ENCODE measurements around the gene CENPC.

GRCh38 chr4:67437974-67438713, 107.2 kb downstream of the CENPC start:
- TF ChIP-seq POLR2A (IDR thresholded peaks at IDR 0.05) (no peak), CTCF (IDR thresholded peaks at IDR 0.05) (no peak)

Measured in lower leg skin (tissue), 3 donors.